IgD-negative memory B cell (primary cell): ENCODE measurements around the gene PTP4A1. TPM values are rescaled to one million over a fixed set of nuclear protein-coding genes. Genes with fewer than 3 reads are reported as not detected.

Experiments used
- H3K27ac Mint-ChIP-seq, 3 donors: one replicate each; pipeline ENCODE4 v1.8.0; 2020 to 2022; ENCODE audit warnings: mild to moderate bottlenecking in 3 of 3, mixed read lengths in 3 of 3, moderate library complexity in 1 of 3
- H3K27me3 Mint-ChIP-seq: one replicate; pipeline ENCODE4 v1.8.0; 2021; ENCODE audit warnings: mixed read lengths
- H3K36me3 Mint-ChIP-seq: one replicate; pipeline ENCODE4 v1.8.0; 2020; ENCODE audit warnings: mild to moderate bottlenecking, mixed read lengths
- H3K4me1 Mint-ChIP-seq, 3 donors: one replicate each; pipeline ENCODE4 v1.8.0; 2020 to 2022; ENCODE audit warnings: mixed read lengths in 3 of 3, mild to moderate bottlenecking in 1 of 3
- H3K4me3 Mint-ChIP-seq, 4 donors: one replicate each; pipeline ENCODE4 v1.8.0; 2020 to 2022; ENCODE audit warnings: mild to moderate bottlenecking in 4 of 4, mixed read lengths in 4 of 4, moderate library complexity in 3 of 4
- H3K9me3 Mint-ChIP-seq, 3 donors: one replicate each; pipeline ENCODE4 v1.8.0; 2020 to 2021; ENCODE audit warnings: mixed read lengths in 3 of 3, mild to moderate bottlenecking in 1 of 3
- polyA plus RNA-seq: library from polyadenylated mRNA; unstranded; fragments of 300-500 nt; fragmentation: Illumina TruSeq; gene quantifications from one replicate; pipeline ENCODE4 v1.2.3, GENCODE V29; 2021

PTP4A1 gene
- polyA plus RNA-seq, 1 donor from 2014 or later, result 69.5 TPM

- peaks cover 0 to 7% (median 0%) of the 10 kb centered on the region in 3 donors for H3K4me1 Mint-ChIP-seq
- no peak overlapping the region for H3K4me3 Mint-ChIP-seq
- peaks cover 1% of the 10 kb centered on the region for H3K36me3 Mint-ChIP-seq
- peaks cover 1% of the 10 kb centered on the region for H3K27me3 Mint-ChIP-seq
- H3K27ac Mint-ChIP-seq, result peak overlapping the region in 1 of 3 donors; percentile 51
- no peaks in the 10 kb centered on the region for H3K9me3 Mint-ChIP-seq
Measured at GRCh38 chr6:63567966-63568365, 4.3 kb upstream of the PTP4A1 start.

GRCh38 chr6:63571361-63572043 is 778 bp upstream of the PTP4A1 start:
- H3K36me3 Mint-ChIP-seq, result peaks cover 3% of the 10 kb centered on the region
- H3K4me1 Mint-ChIP-seq, result peaks cover 16 to 21% (median 17%) of the 10 kb centered on the region in 3 donors
- H3K9me3 Mint-ChIP-seq, result no peaks in the 10 kb centered on the region
- H3K4me3 Mint-ChIP-seq, result peak overlapping the region; percentile 93 to 95 (median 94)
- no peaks in the 10 kb centered on the region for H3K27me3 Mint-ChIP-seq
- H3K27ac Mint-ChIP-seq, result peak overlapping the region; percentile 99

GRCh38 chr6:63572747-63573075 is 431 bp downstream of the PTP4A1 start:
- Mint-ChIP-seq H3K4me3 (peak overlapping the region; percentile 93 to 96 (median 94)), H3K27me3 (no peaks in the 10 kb centered on the region), H3K27ac (peak overlapping the region; percentile 99), H3K4me1 (peaks cover 17 to 24% (median 21%) of the 10 kb centered on the region in 3 donors), H3K9me3 (no peaks in the 10 kb centered on the region), H3K36me3 (peaks cover 10% of the 10 kb centered on the region)

- H3K27me3 Mint-ChIP-seq, result no peaks in the 10 kb centered on the region
- H3K9me3 Mint-ChIP-seq, result no peaks in the 10 kb centered on the region
- H3K36me3 Mint-ChIP-seq, result peaks cover 10% of the 10 kb centered on the region
- peaks cover 17 to 24% (median 21%) of the 10 kb centered on the region in 3 donors for H3K4me1 Mint-ChIP-seq
- H3K27ac Mint-ChIP-seq, result peak overlapping the region; percentile 99
- peak overlapping the region; percentile 93 to 96 (median 94) for H3K4me3 Mint-ChIP-seq
Measured at GRCh38 chr6:63573076-63573898, 1.0 kb downstream of the PTP4A1 start.

GRCh38 chr6:63573899-63574553 is 1.7 kb downstream of the PTP4A1 start:
- Mint-ChIP-seq H3K27ac (peak overlapping the region; percentile 99), H3K9me3 (no peaks in the 10 kb centered on the region), H3K4me1 (peaks cover 17 to 24% (median 21%) of the 10 kb centered on the region in 3 donors), H3K4me3 (peak overlapping the region; percentile 93 to 96 (median 94)), H3K27me3 (no peaks in the 10 kb centered on the region), H3K36me3 (peaks cover 10% of the 10 kb centered on the region)

GRCh38 chr6:63574554-63574900 is 2.2 kb downstream of the PTP4A1 start:
- Mint-ChIP-seq H3K36me3 (peaks cover 10% of the 10 kb centered on the region), H3K27ac (peak overlapping the region in 2 of 3 donors; percentile 99), H3K4me1 (peaks cover 17 to 24% (median 21%) of the 10 kb centered on the region in 3 donors), H3K4me3 (peak overlapping the region; percentile 93 to 96 (median 94)), H3K27me3 (no peaks in the 10 kb centered on the region), H3K9me3 (no peaks in the 10 kb centered on the region)

- no peak overlapping the region for H3K27ac Mint-ChIP-seq
- H3K27me3 Mint-ChIP-seq, result no peaks in the 10 kb centered on the region
- H3K4me3 Mint-ChIP-seq, result peak overlapping the region in 2 of 4 donors; percentile 18 to 54
- peaks cover 17 to 23% (median 21%) of the 10 kb centered on the region in 3 donors for H3K4me1 Mint-ChIP-seq
- H3K36me3 Mint-ChIP-seq, result peaks cover 13% of the 10 kb centered on the region
- no peaks in the 10 kb centered on the region for H3K9me3 Mint-ChIP-seq
Measured at GRCh38 chr6:63576147-63576772, 4.0 kb downstream of the PTP4A1 start.

- Mint-ChIP-seq H3K27ac (peak overlapping the region in 1 of 3 donors; percentile 43), H3K9me3 (no peaks in the 10 kb centered on the region)
Measured at GRCh38 chr6:63576985-63577712, 4.9 kb downstream of the PTP4A1 start.

GRCh38 chr6:63578757-63579156 is 6.5 kb downstream of the PTP4A1 start:
- Mint-ChIP-seq H3K4me1 (peaks cover 15 to 21% (median 20%) of the 10 kb centered on the region in 3 donors), H3K27me3 (no peaks in the 10 kb centered on the region), H3K4me3 (no peak overlapping the region), H3K27ac (no peak overlapping the region), H3K9me3 (no peaks in the 10 kb centered on the region), H3K36me3 (peaks cover 15% of the 10 kb centered on the region)

More at GRCh38 chr6:63576985-63577712, 4.9 kb downstream of the PTP4A1 start:
- Mint-ChIP-seq H3K4me3 (no peak overlapping the region), H3K36me3 (peaks cover 15% of the 10 kb centered on the region), H3K27me3 (no peaks in the 10 kb centered on the region), H3K4me1 (peaks cover 17 to 21% (median 17%) of the 10 kb centered on the region in 3 donors)

GRCh38 chr6:63579937-63580703 is 7.8 kb downstream of the PTP4A1 start:
- Mint-ChIP-seq H3K36me3 (peaks cover 15% of the 10 kb centered on the region), H3K4me1 (peaks cover 7 to 8% (median 7%) of the 10 kb centered on the region in 3 donors), H3K27me3 (no peaks in the 10 kb centered on the region), H3K4me3 (no peak overlapping the region), H3K9me3 (no peaks in the 10 kb centered on the region), H3K27ac (peak overlapping the region in 1 of 3 donors; percentile 35)

- peaks cover 15% of the 10 kb centered on the region for H3K36me3 Mint-ChIP-seq
- no peaks in the 10 kb centered on the region for H3K9me3 Mint-ChIP-seq
- H3K27ac Mint-ChIP-seq, result no peak overlapping the region
- H3K4me3 Mint-ChIP-seq, result no peak overlapping the region
- H3K4me1 Mint-ChIP-seq, result peaks cover 6 to 7% (median 7%) of the 10 kb centered on the region in 3 donors
- no peaks in the 10 kb centered on the region for H3K27me3 Mint-ChIP-seq
Measured at GRCh38 chr6:63580704-63580961, 8.4 kb downstream of the PTP4A1 start.

- no peaks in the 10 kb centered on the region for H3K9me3 Mint-ChIP-seq
- H3K27ac Mint-ChIP-seq, result no peak overlapping the region
- H3K4me3 Mint-ChIP-seq, result no peak overlapping the region
- peaks cover 17% of the 10 kb centered on the region for H3K36me3 Mint-ChIP-seq
- H3K4me1 Mint-ChIP-seq, result peaks cover 3 to 6% (median 4%) of the 10 kb centered on the region in 3 donors
- H3K27me3 Mint-ChIP-seq, result no peaks in the 10 kb centered on the region
Measured at GRCh38 chr6:63581355-63582013, 9.2 kb downstream of the PTP4A1 start.

GRCh38 chr6:63582579-63583231 is 10.4 kb downstream of the PTP4A1 start:
- Mint-ChIP-seq H3K4me3 (no peak overlapping the region), H3K27me3 (no peaks in the 10 kb centered on the region), H3K36me3 (peaks cover 10% of the 10 kb centered on the region), H3K9me3 (no peaks in the 10 kb centered on the region), H3K4me1 (peaks cover 0 to 4% (median 0%) of the 10 kb centered on the region in 3 donors), H3K27ac (peak overlapping the region in 1 of 3 donors; percentile 20)
